Spleen (tissue), 11 donors: ENCODE results near the gene PEX10. TPM values are rescaled to one million over a fixed set of nuclear protein-coding genes. Genes with fewer than 3 reads are reported as not detected.

Source experiments
- DNase-seq: peaks from one replicate; pipeline ENCODE4 v3.0.0-alpha.2; 2020
- H3K27ac ChIP-seq, 8 donors: fragments of 200-600 bp; sonication (generic) in 7 of 8; 1 replicate in 4 of 8; 2 replicates in 4 of 8; pipeline versions ENCODE4 v1.5.0 to v1.8.0; 2016 to 2021; ENCODE audit warnings: inconsistent platforms in 4 of 8, mild to moderate bottlenecking in 4 of 8, moderate library complexity in 1 of 8
- H3K27me3 ChIP-seq, 7 donors: fragments of 200-600 bp; sonication (generic) in 6 of 7; replicated peaks in 1 of 7; 1 replicate in 4 of 7; 2 replicates in 3 of 7; pipeline versions ENCODE4 v1.5.0 to v1.8.0; 2016 to 2021; ENCODE audit warnings: inconsistent platforms in 3 of 7, mild to moderate bottlenecking in 1 of 7
- H3K36me3 ChIP-seq, 6 donors: fragments of 200-600 bp; sonication (generic) in 5 of 6; 1 replicate in 4 of 6; 2 replicates in 2 of 6; pipeline versions ENCODE4 v1.5.0 to v1.8.0; 2016 to 2021; ENCODE audit warnings: inconsistent platforms in 2 of 6
- H3K4me1 ChIP-seq, 6 donors: fragments of 200-600 bp; sonication (generic) in 5 of 6; 1 replicate in 3 of 6; 2 replicates in 3 of 6; pipeline versions ENCODE4 v1.5.0 to v1.8.0; 2016 to 2021; ENCODE audit warnings: inconsistent platforms in 3 of 6
- H3K4me3 ChIP-seq, 8 donors: fragments of 200-600 bp; sonication (generic) in 7 of 8; 1 replicate in 4 of 8; 2 replicates in 4 of 8; pipeline versions ENCODE4 v1.5.0 to v1.8.0; 2016 to 2021; ENCODE audit warnings: inconsistent platforms in 4 of 8, mild to moderate bottlenecking in 4 of 8, moderate library complexity in 2 of 8
- H3K9me3 ChIP-seq, 8 donors: fragments of 200-600 bp; sonication (generic) in 7 of 8; 1 replicate in 4 of 8; 2 replicates in 4 of 8; pipeline versions ENCODE4 v1.5.0 to v1.8.0; 2016 to 2021; ENCODE audit warnings: inconsistent platforms in 4 of 8
- POLR2A ChIP-seq, 3 donors: fragments of 450-650 bp; IDR thresholded peaks; one replicate each; pipeline ENCODE4 v1.5.1; 2017; ENCODE audit warnings: antibody characterized with exemption in 3 of 3, mild to moderate bottlenecking in 1 of 3
- POLR2AphosphoS5 ChIP-seq, 3 donors: sonication (generic); formaldehyde crosslinking; IDR thresholded peaks; one replicate each; pipeline ENCODE4 v1.5.1; 2017; ENCODE audit warnings: antibody characterized with exemption in 3 of 3
- whole genome bisulfite sequencing, 5 donors: extraction: QIAGEN DNeasy Blood & Tissue Kit in 3 of 5; methylation state at CpG; one replicate each; pipeline versions ENCODE4 v1.1.5 to v1.1.7; 2013 to 2018; 5-methylcytosine and 5-hydroxymethylcytosine counted together
- intact Hi-C: fragments of 100-400 bp; cut with DNase I; formaldehyde crosslinking; loops from one replicate; pipeline ENCODE4 v1.15.0; 2023; ENCODE audit warnings: low total_unique reads
- polyA plus RNA-seq, 3 donors: library from polyadenylated mRNA; stranded (reverse); fragments of 200-250 nt; gene quantifications; one replicate each; pipeline ENCODE4 v1.2.1, GENCODE V29; 2013
- total RNA-seq, 7 donors: library from RNA; depleted of rRNA in 3 of 7; stranded (reverse); fragments of >200 nt in 3 of 7; fragmentation: NEBNext Ultra II Directional in 4 of 7; extraction: Animal tissue kit (Norgen Biotek cat#: 25700) in 4 of 7; gene quantifications; one replicate each; pipeline versions ENCODE4 v1.1.0 to v1.2.1, GENCODE V29; 2016 to 2021
- TF ChIP-seq, protein P1 (sequence below), 11 experiments: fragments of 200-600 bp in 7 of 11; fragments of 450-650 bp in 4 of 11; sonication (generic) in 4 of 11; IDR thresholded peaks in 8 of 11; conservative IDR thresholded peaks in 3 of 11; 1 replicate in 7 of 11; 2 replicates in 4 of 11; pipeline versions ENCODE4 v1.4.0 to v1.8.0; 2016 to 2021; ENCODE audit warnings: antibody characterized with exemption in 11 of 11, inconsistent platforms in 4 of 11, mild to moderate bottlenecking in 1 of 11
- donor health status: healthy with polysubstance abuse.
- donor health status: DM: no; HTN: no; CAD: no; lungs with moderate emphysema.
- donor health status: DM: no; HTN: no; CAD: no.
- donor health status: Bipolar disorder and iron deficiency.
- donor health status: healthy.
- donor health status: DM: no; HTN: no; CAD: no.
- donor health status: DM: yes; HTN: yes; CAD: no.

Gene PEX10
- total and polyA plus RNA-seq, 10 donors, result 10.2 to 19.1 (median 16.1) TPM

- Histone ChIP-seq H3K9me3 (no peaks in the 10 kb centered on the region), H3K4me1 (peaks cover 0 to 26% (median 11%) of the 10 kb centered on the region in 6 donors), H3K36me3 (peaks cover 0 to 2% (median 0%) of the 10 kb centered on the region in 6 donors), H3K27ac (no peak overlapping the region), H3K4me3 (no peak overlapping the region), H3K27me3 (no peaks in the 10 kb centered on the region)
- 83 to 93% (median 88%) methylated on average over 24 to 25 of the region's 25 CpGs for WGBS, 5 donors
- no peak for TF ChIP-seq POLR2A (IDR thresholded peaks at IDR 0.05)
- no peak for TF ChIP-seq POLR2AphosphoS5 (IDR thresholded peaks at IDR 0.05)
- TF ChIP-seq, protein P1, sequence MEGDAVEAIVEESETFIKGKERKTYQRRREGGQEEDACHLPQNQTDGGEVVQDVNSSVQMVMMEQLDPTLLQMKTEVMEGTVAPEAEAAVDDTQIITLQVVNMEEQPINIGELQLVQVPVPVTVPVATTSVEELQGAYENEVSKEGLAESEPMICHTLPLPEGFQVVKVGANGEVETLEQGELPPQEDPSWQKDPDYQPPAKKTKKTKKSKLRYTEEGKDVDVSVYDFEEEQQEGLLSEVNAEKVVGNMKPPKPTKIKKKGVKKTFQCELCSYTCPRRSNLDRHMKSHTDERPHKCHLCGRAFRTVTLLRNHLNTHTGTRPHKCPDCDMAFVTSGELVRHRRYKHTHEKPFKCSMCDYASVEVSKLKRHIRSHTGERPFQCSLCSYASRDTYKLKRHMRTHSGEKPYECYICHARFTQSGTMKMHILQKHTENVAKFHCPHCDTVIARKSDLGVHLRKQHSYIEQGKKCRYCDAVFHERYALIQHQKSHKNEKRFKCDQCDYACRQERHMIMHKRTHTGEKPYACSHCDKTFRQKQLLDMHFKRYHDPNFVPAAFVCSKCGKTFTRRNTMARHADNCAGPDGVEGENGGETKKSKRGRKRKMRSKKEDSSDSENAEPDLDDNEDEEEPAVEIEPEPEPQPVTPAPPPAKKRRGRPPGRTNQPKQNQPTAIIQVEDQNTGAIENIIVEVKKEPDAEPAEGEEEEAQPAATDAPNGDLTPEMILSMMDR (IDR thresholded peaks at IDR 0.05 in 8 of 11, conservative IDR thresholded peaks at IDR 0.05 in 3 of 11), result no peak
- intact Hi-C loops, result no loop called here
- peak; percentile 59 for DNase-seq
These were observed 35.3 kb downstream of the PEX10 start for GRCh38 chr1:2376931-2377672.

- DNase-seq, result peak; percentile 64
- intact Hi-C loops, result no loop called here
- Histone ChIP-seq H3K4me3 (no peak overlapping the region), H3K9me3 (no peaks in the 10 kb centered on the region), H3K4me1 (peaks cover 0 to 18% (median 3%) of the 10 kb centered on the region in 6 donors), H3K36me3 (peaks cover 0 to 7% (median 0%) of the 10 kb centered on the region in 6 donors), H3K27ac (no peak overlapping the region), H3K27me3 (no peaks in the 10 kb centered on the region)
- WGBS, 5 donors, result 87 to 95% (median 90%) methylated on average over 14 to 23 of the region's 23 CpGs
- TF ChIP-seq POLR2AphosphoS5 (IDR thresholded peaks at IDR 0.05) (no peak), POLR2A (IDR thresholded peaks at IDR 0.05) (no peak)
These were observed 36.1 kb downstream of the PEX10 start for GRCh38 chr1:2376261-2376741.

DNA sequence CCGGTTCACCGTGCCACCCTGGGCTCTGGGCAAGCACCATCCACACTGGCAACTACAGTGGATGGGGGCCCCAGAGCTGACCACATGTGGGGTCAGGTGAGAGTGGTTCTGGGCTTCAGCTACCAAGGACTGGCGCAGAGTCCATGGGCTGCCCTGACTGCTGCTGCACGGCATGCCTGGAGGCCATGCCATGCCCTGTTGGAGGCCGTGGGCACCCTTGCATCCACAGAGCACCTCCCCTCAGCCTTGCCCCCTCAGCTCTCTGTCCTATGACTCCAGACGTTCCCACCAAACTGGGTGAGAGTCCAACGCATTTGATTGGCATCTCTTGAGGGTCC lies 36.5 kb downstream of the PEX10 start:
- Histone ChIP-seq H3K4me1 (peaks cover 0 to 14% (median under 1%) of the 10 kb centered on the region in 6 donors), H3K9me3 (no peaks in the 10 kb centered on the region), H3K4me3 (no peak overlapping the region), H3K27me3 (no peaks in the 10 kb centered on the region), H3K36me3 (peaks cover 0 to 10% (median 0%) of the 10 kb centered on the region in 6 donors), H3K27ac (no peak overlapping the region)
- intact Hi-C loops, result no loop called here
- 80 to 92% (median 87%) methylated on average over 5 to 7 of the region's 7 CpGs for WGBS, 5 donors
- peak; percentile 43 for DNase-seq
- TF ChIP-seq POLR2AphosphoS5 (IDR thresholded peaks at IDR 0.05) (no peak), POLR2A (IDR thresholded peaks at IDR 0.05) (no peak)
- TF ChIP-seq, protein P1 (IDR thresholded peaks at IDR 0.05 in 8 of 11, conservative IDR thresholded peaks at IDR 0.05 in 3 of 11), result no peak

DNA sequence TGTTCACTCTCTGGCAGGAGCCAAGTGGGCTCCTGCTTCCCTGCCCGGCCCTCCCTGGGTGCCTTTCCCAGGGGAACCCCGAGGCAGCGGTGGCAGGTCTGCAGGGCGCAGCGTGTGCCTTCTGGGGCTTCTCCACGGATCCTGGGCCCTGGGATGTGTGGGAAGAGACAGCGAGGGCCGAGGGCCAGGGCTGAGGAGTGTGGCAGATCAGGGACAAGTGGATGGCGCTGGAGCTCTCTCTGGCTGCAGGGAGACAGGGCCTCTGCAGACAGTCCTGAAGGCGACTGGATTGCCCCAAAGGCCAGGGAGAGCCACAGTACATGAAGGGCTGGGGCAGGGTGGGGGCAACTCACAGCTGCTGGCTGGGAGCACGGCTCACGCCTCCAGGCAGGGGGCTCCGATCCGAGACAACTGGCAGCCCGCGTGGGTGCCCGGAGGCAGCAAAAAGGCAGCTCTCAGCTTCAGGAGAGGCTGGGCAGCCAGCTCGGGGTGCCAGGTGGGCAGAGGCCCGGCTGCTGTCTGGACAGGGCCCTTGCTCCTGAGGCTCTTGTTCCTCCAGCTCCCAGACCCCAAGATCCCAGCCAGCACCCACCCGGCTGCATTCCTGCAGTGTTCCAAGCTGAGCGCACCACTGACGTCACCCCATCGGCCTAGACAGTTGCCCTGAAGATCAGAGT lies 37.0 kb downstream of the PEX10 start:
- WGBS, 5 donors, result 84 to 91% (median 87%) methylated on average over 13 to 23 of the region's 23 CpGs
- TF ChIP-seq POLR2A (IDR thresholded peaks at IDR 0.05) (no peak), POLR2AphosphoS5 (IDR thresholded peaks at IDR 0.05) (no peak)
- TF ChIP-seq, protein P1 (IDR thresholded peaks at IDR 0.05 in 8 of 11, conservative IDR thresholded peaks at IDR 0.05 in 3 of 11), result no peak
- Histone ChIP-seq H3K4me1 (peaks cover 0 to 9% (median 0%) of the 10 kb centered on the region in 6 donors), H3K4me3 (no peak overlapping the region), H3K27me3 (no peaks in the 10 kb centered on the region), H3K9me3 (no peaks in the 10 kb centered on the region), H3K36me3 (peaks cover 0 to 10% (median 0%) of the 10 kb centered on the region in 6 donors), H3K27ac (no peak overlapping the region)
- peak; percentile 67 for DNase-seq
- intact Hi-C loops, result no loop called here
